Measurements from ENCODE around the gene EEFSEC.

- TF ChIP-seq CTCF (IDR thresholded peaks at IDR 0.05) (no peak), POLR2A (IDR thresholded peaks at IDR 0.05) (no peak), EP300 (IDR thresholded peaks at IDR 0.05) (no peak)
These were observed 285.9 kb downstream of the EEFSEC start for GRCh38 chr3:128439226-128439625.
